WERI-Rb-1 (cell line): ENCODE measurements around the gene KCND3.

Experiments used
- DNase-seq: peaks from one replicate; pipeline ENCODE4 v3.0.0-alpha.2; 2020
- H3K27ac ChIP-seq: fragments of 250-450 bp; sonication (Bioruptor Pico); 2 replicates; pipeline ENCODE4 v1.5.1; 2020; ENCODE audit warnings: mild to moderate bottlenecking, moderate library complexity
- H3K27me3 ChIP-seq: fragments of 250-450 bp; sonication (Bioruptor Pico); 2 replicates; pipeline ENCODE4 v1.5.1; 2021; ENCODE audit warnings: mild to moderate bottlenecking, low read depth, moderate library complexity; ENCODE audit not compliant: insufficient read depth, severe bottlenecking
- H3K36me3 ChIP-seq: fragments of 250-450 bp; sonication (Bioruptor Pico); 2 replicates; pipeline ENCODE4 v1.5.1; 2020; ENCODE audit warnings: mild to moderate bottlenecking, moderate library complexity
- H3K4me3 ChIP-seq: 2 replicates; pipeline ENCODE4 v1.5.1; 2011; ENCODE audit warnings: low read depth, mild to moderate bottlenecking, control low read depth, low read length
- H3K9me3 ChIP-seq: fragments of 250-450 bp; sonication (Bioruptor Pico); 2 replicates; pipeline ENCODE4 v1.5.1; 2021; ENCODE audit warnings: mild to moderate bottlenecking, moderate library complexity; ENCODE audit not compliant: severe bottlenecking
- CTCF ChIP-seq: IDR thresholded peaks from 2 replicates; pipeline ENCODE4 v1.5.1; 2011; ENCODE audit warnings: low read depth, mild to moderate bottlenecking, control low read depth, inconsistent platforms, low read length

KCND3 gene

GRCh38 chr1:111891566-111891965, 97.9 kb downstream of the KCND3 start:
- Histone ChIP-seq H3K9me3 (no peaks in the 10 kb centered on the region), H3K27ac (no peak overlapping the region), H3K27me3 (no peaks in the 10 kb centered on the region), H3K36me3 (no peaks in the 10 kb centered on the region), H3K4me3 (no peak overlapping the region)
- DNase-seq: no peak
- no peak for TF ChIP-seq CTCF

GRCh38 chr1:111888740-111889376, 100.6 kb downstream of the KCND3 start:
- Histone ChIP-seq H3K9me3 (no peaks in the 10 kb centered on the region), H3K27me3 (no peaks in the 10 kb centered on the region), H3K27ac (no peak overlapping the region), H3K4me3 (no peak overlapping the region), H3K36me3 (no peaks in the 10 kb centered on the region)
- TF ChIP-seq CTCF: no peak
- peak; percentile 63 for DNase-seq

GRCh38 chr1:111887875-111888274, 101.6 kb downstream of the KCND3 start:
- no peak for TF ChIP-seq CTCF
- Histone ChIP-seq H3K27me3 (no peaks in the 10 kb centered on the region), H3K4me3 (no peak overlapping the region), H3K9me3 (no peaks in the 10 kb centered on the region), H3K27ac (no peak overlapping the region), H3K36me3 (no peaks in the 10 kb centered on the region)
- no peak for DNase-seq

GRCh38 chr1:111887385-111887784, 102.1 kb downstream of the KCND3 start:
- DNase-seq: no peak
- Histone ChIP-seq H3K4me3 (no peak overlapping the region), H3K9me3 (no peaks in the 10 kb centered on the region), H3K27me3 (no peaks in the 10 kb centered on the region), H3K36me3 (no peaks in the 10 kb centered on the region), H3K27ac (no peak overlapping the region)
- no peak for TF ChIP-seq CTCF

GRCh38 chr1:111886741-111887140, 102.7 kb downstream of the KCND3 start:
- Histone ChIP-seq H3K27ac (no peak overlapping the region), H3K9me3 (no peaks in the 10 kb centered on the region), H3K36me3 (no peaks in the 10 kb centered on the region), H3K27me3 (no peaks in the 10 kb centered on the region), H3K4me3 (no peak overlapping the region)
- DNase-seq: no peak
- no peak for TF ChIP-seq CTCF
